ENCODE measurements around the gene ODAD4. TPM values are rescaled to one million over a fixed set of nuclear protein-coding genes. Genes with fewer than 3 reads are reported as not detected.

The ODAD4 gene
- total and polyA plus RNA-seq, 2 of the 8 experiments (the other 6 are each of a cell fraction or from before 2014, with no cell fraction given), result 0.48 to 1.3 TPM

- Histone ChIP-seq H2BK120ac (replicated peaks; ENCODE audit: low read depth, low read length) (no peak overlapping the region), H3K23me2 (ENCODE audit: low read depth, low read length) (peaks cover 2% of the 10 kb centered on the region; the same call in 1 of the 2 replicates), H3K4ac (replicated peaks; ENCODE audit: insufficient read length, low read depth, low read length) (no peak overlapping the region), H3K4me1 (replicated peaks in 1 of 4; ENCODE audit: control insufficient read depth in 3 of 4, insufficient read depth in 4 of 4, low read length in 3 of 4) (no peaks in the 10 kb centered on the region; a peak in 1 of 7 replicates), H3K79me2 (ENCODE audit: control insufficient read depth in 1 of 2, insufficient read depth in 2 of 2, low read length in 2 of 2) (peaks cover 0 to 6% of the 10 kb centered on the region in 2 experiments; a peak in 1 of 4 replicates), H3K56ac (replicated peaks; ENCODE audit: insufficient read length, low read depth, low read length) (no peak overlapping the region), H4K5ac (ENCODE audit: insufficient read length, low read depth, low read length) (no peak overlapping the region), H2BK20ac (ENCODE audit: low read length) (no peak overlapping the region), H3K9ac (replicated peaks in 1 of 4; ENCODE audit: extremely low read depth in 1 of 4, low read depth in 3 of 4, low read length in 3 of 4) (no peak overlapping the region), H4K20me1 (replicated peaks in 1 of 2; ENCODE audit: control insufficient read depth in 1 of 2, insufficient read depth in 2 of 2, low read length in 2 of 2) (peaks cover 1 to 13% of the 10 kb centered on the region in 2 experiments), H3K9me3 (ENCODE audit: insufficient read depth in 2 of 2, low read depth in 1 of 2, low read length in 1 of 2) (no peaks in the 10 kb centered on the region), H3K79me1 (ENCODE audit: low read depth, low read length) (no peaks in the 10 kb centered on the region; the same call in 1 of the 2 replicates), H3K18ac (ENCODE audit: extremely low read depth, low read length) (no peak overlapping the region), H2BK12ac (ENCODE audit: low read depth, low read length) (no peak overlapping the region), H3K4me3 (ENCODE audit: extremely low read depth in 1 of 4, insufficient read depth in 2 of 4, low read depth in 3 of 4, low read length in 4 of 4) (no peak overlapping the region), H3K4me2 (ENCODE audit: insufficient read depth in 1 of 2, low read depth in 2 of 2, low read length in 2 of 2) (no peak overlapping the region), H2AK5ac (ENCODE audit: low read depth, low read length) (no peak overlapping the region), H4K91ac (replicated peaks; ENCODE audit: insufficient read length, low read length) (no peak overlapping the region), H3K36me3 (ENCODE audit: control insufficient read depth in 2 of 4, insufficient read depth in 4 of 4, low read length in 3 of 4) (peaks cover 60 to 94% (median 79%) of the 10 kb centered on the region in 4 experiments), H2AFZ (ENCODE audit: low read length) (no peak overlapping the region), H2BK15ac (ENCODE audit: low read length) (no peak overlapping the region), H4K8ac (ENCODE audit: extremely low read depth, insufficient read depth, low read length) (no peak overlapping the region; the same call in 1 of the 2 replicates), H2BK5ac (ENCODE audit: low read depth, low read length) (no peak overlapping the region), H3K14ac (ENCODE audit: insufficient read length) (no peak overlapping the region), H3K27me3 (replicated peaks in 1 of 4; ENCODE audit: control insufficient read depth in 3 of 4, extremely low read depth in 1 of 4, insufficient read depth in 3 of 4, low read length in 3 of 4) (no peaks in the 10 kb centered on the region), H3K23ac (ENCODE audit: insufficient read length) (no peak overlapping the region), H3K27ac (ENCODE audit: low read depth, low read length) (no peak overlapping the region)
- no peak for FAIRE-seq
- 85% methylated on average over 6 of the region's 6 CpGs; no CpG with 5 or more reads in 1 of the 2 experiments for WGBS, 2 experiments (ENCODE audit: extremely low coverage in 1 of 2, insufficient coverage in 1 of 2, insufficient read length in 1 of 2, insufficient replicate concordance in 2 of 2, low coverage in 1 of 2, low lambda C conversion rate in 2 of 2, missing lambda C conversion rate in 1 of 2)
- POLR2A ChIA-PET (ENCODE audit: partially characterized antibody), result interaction anchor here (1.8 to 2.3 kb wide), 2 partner anchors 9 to 12 kb away, joined by 5 to 7 read pairs; no protein-coding TSS in a partner anchor
- no peak for DNase-seq (ENCODE audit: low read depth in 1 of 2, low spot score in 2 of 2)
- CTCF ChIA-PET (ENCODE audit: partially characterized antibody), result interaction anchor here (1.0 to 2.5 kb wide), 8 partner anchors 10 to 148 kb away, joined by 3 to 12 read pairs (median 3); partner anchors contain the start of genes FKBP10 and JUP
- TF ChIP-seq SP1 (IDR thresholded peaks at IDR 0.05; ENCODE audit: low read depth, low read length) (no peak), POLR2AphosphoS5 (IDR thresholded peaks at IDR 0.05; ENCODE audit: low read depth, low read length) (no peak), RAD21 (IDR thresholded peaks at IDR 0.05 in 1 of 2, conservative IDR thresholded peaks at IDR 0.05 in 1 of 2; ENCODE audit: low read depth in 2 of 2, low read length in 2 of 2) (peak; percentile 45 to 64), USF2 (IDR thresholded peaks at IDR 0.05; ENCODE audit: low read length) (no peak), SUZ12 (IDR thresholded peaks at IDR 0.05; ENCODE audit: low read length) (no peak), TAF1 (IDR thresholded peaks at IDR 0.05; ENCODE audit: low read depth, low read length) (no peak), RXRA (IDR thresholded peaks at IDR 0.05; ENCODE audit: insufficient read depth, low read depth, low read length) (no peak), NRF1 (IDR thresholded peaks at IDR 0.05; ENCODE audit: low read depth, low read length) (no peak), SP2 (IDR thresholded peaks at IDR 0.05; ENCODE audit: low read length) (no peak)
- TF ChIP-seq, protein P1, sequence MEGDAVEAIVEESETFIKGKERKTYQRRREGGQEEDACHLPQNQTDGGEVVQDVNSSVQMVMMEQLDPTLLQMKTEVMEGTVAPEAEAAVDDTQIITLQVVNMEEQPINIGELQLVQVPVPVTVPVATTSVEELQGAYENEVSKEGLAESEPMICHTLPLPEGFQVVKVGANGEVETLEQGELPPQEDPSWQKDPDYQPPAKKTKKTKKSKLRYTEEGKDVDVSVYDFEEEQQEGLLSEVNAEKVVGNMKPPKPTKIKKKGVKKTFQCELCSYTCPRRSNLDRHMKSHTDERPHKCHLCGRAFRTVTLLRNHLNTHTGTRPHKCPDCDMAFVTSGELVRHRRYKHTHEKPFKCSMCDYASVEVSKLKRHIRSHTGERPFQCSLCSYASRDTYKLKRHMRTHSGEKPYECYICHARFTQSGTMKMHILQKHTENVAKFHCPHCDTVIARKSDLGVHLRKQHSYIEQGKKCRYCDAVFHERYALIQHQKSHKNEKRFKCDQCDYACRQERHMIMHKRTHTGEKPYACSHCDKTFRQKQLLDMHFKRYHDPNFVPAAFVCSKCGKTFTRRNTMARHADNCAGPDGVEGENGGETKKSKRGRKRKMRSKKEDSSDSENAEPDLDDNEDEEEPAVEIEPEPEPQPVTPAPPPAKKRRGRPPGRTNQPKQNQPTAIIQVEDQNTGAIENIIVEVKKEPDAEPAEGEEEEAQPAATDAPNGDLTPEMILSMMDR (IDR thresholded peaks at IDR 0.05; ENCODE audit: control extremely low read depth in 1 of 3, insufficient read depth in 1 of 3, low read depth in 1 of 3, low read length in 3 of 3), result peak; percentile 22 to 38 (median 29); a peak in 3 of 4 replicates
Measured at GRCh38 chr17:41885733-41886132, 44.7 kb upstream of the ODAD4 start.

All from H1 (cell line).